BLaER1 (cell line): ENCODE data around the gene EGFL7.

Experiments used
- H3K27ac ChIP-seq: shearing (Covaris generic); formaldehyde crosslinking; 2 replicates; pipeline ENCODE4 v1.8.1; 2022
- H3K27me3 ChIP-seq: shearing (Covaris generic); formaldehyde crosslinking; 2 replicates; pipeline ENCODE4 v1.8.1; 2022
- H3K36me3 ChIP-seq: shearing (Covaris generic); formaldehyde crosslinking; 2 replicates; pipeline ENCODE4 v1.8.1; 2022
- H3K4me1 ChIP-seq: shearing (Covaris generic); formaldehyde crosslinking; 2 replicates; pipeline ENCODE4 v1.8.1; 2022
- H3K4me2 ChIP-seq: shearing (Covaris generic); formaldehyde crosslinking; 2 replicates; pipeline ENCODE4 v1.8.1; 2022
- H3K4me3 ChIP-seq: shearing (Covaris generic); formaldehyde crosslinking; 2 replicates; pipeline ENCODE4 v1.8.1; 2022
- H3K9ac ChIP-seq: shearing (Covaris generic); formaldehyde crosslinking; 2 replicates; pipeline ENCODE4 v1.8.1; 2022
- H3K9me3 ChIP-seq: shearing (Covaris generic); formaldehyde crosslinking; 2 replicates; pipeline ENCODE4 v1.8.1; 2022
- H4K20me1 ChIP-seq: shearing (Covaris generic); formaldehyde crosslinking; 2 replicates; pipeline ENCODE4 v1.8.1; 2022
- Cebpa-rat ChIP-seq: shearing (Covaris generic); IDR thresholded peaks from 2 replicates; pipeline ENCODE4 v1.8.1; 2022

EGFL7 gene

GRCh38 chr9:136623016-136623841 lies 39.5 kb upstream of the EGFL7 start:
- Histone ChIP-seq H3K27ac (peak overlapping the region; percentile 79), H3K4me3 (no peak overlapping the region; the same call in 1 of the 2 replicates), H3K9me3 (no peaks in the 10 kb centered on the region), H3K4me2 (peak overlapping the region; percentile 91), H4K20me1 (peaks cover 10% of the 10 kb centered on the region; the same call in 1 of the 2 replicates), H3K9ac (peak overlapping the region; percentile 67), H3K27me3 (peaks cover 12% of the 10 kb centered on the region; the same call in 1 of the 2 replicates), H3K36me3 (no peaks in the 10 kb centered on the region), H3K4me1 (peaks cover 99% of the 10 kb centered on the region)
- TF ChIP-seq Cebpa-rat, result no peak

- Histone ChIP-seq H3K4me2 (peak overlapping the region; percentile 91), H3K36me3 (no peaks in the 10 kb centered on the region), H3K9me3 (no peaks in the 10 kb centered on the region), H3K4me3 (no peak overlapping the region; the same call in 1 of the 2 replicates), H3K9ac (peak overlapping the region; percentile 67; the same call in 1 of the 2 replicates), H4K20me1 (peaks cover 10% of the 10 kb centered on the region; the same call in 1 of the 2 replicates), H3K27me3 (peaks cover 12% of the 10 kb centered on the region; the same call in 1 of the 2 replicates), H3K4me1 (peaks cover 99% of the 10 kb centered on the region), H3K27ac (peak overlapping the region; percentile 79)
- TF ChIP-seq Cebpa-rat, result peak; percentile 72
These were observed 38.9 kb upstream of the EGFL7 start for GRCh38 chr9:136623842-136624183.

- Histone ChIP-seq H3K4me2 (peak overlapping the region; percentile 91), H3K27ac (peak overlapping the region; percentile 79), H3K27me3 (peaks cover 12% of the 10 kb centered on the region; the same call in 1 of the 2 replicates), H3K4me3 (peak overlapping the region; percentile 3; the same call in 1 of the 2 replicates), H3K4me1 (peaks cover 99% of the 10 kb centered on the region), H4K20me1 (peaks cover 13% of the 10 kb centered on the region; the same call in 1 of the 2 replicates), H3K9ac (peak overlapping the region; percentile 67; the same call in 1 of the 2 replicates), H3K9me3 (no peaks in the 10 kb centered on the region), H3K36me3 (no peaks in the 10 kb centered on the region)
- no peak; the same call in 1 of the 2 replicates for TF ChIP-seq Cebpa-rat
These were observed 38.3 kb upstream of the EGFL7 start for GRCh38 chr9:136624184-136624951.

GRCh38 chr9:136625101-136626065 lies 37.3 kb upstream of the EGFL7 start:
- Histone ChIP-seq H3K27me3 (peaks cover 12% of the 10 kb centered on the region; the same call in 1 of the 2 replicates), H3K4me3 (0 out of 2 replicates have a peak overlapping the region, but pooled peaks have one; percentile 6), H3K4me1 (peaks cover 99% of the 10 kb centered on the region), H3K27ac (peak overlapping the region; percentile 79), H3K36me3 (no peaks in the 10 kb centered on the region), H3K9ac (peak overlapping the region; percentile 67; the same call in 1 of the 2 replicates), H3K9me3 (no peaks in the 10 kb centered on the region), H3K4me2 (peak overlapping the region; percentile 91), H4K20me1 (peaks cover 23% of the 10 kb centered on the region; the same call in 1 of the 2 replicates)
- TF ChIP-seq Cebpa-rat, result no peak

- Histone ChIP-seq H3K36me3 (no peaks in the 10 kb centered on the region), H4K20me1 (0 out of 2 replicates have a peak, but pooled peaks cover 23% of the 10 kb centered on the region), H3K4me2 (peak overlapping the region; percentile 91), H3K4me3 (no peak overlapping the region), H3K27me3 (peaks cover 4% of the 10 kb centered on the region; the same call in 1 of the 2 replicates), H3K9ac (no peak overlapping the region), H3K4me1 (peaks cover 99% of the 10 kb centered on the region), H3K27ac (peak overlapping the region; percentile 79; the same call in 1 of the 2 replicates), H3K9me3 (no peaks in the 10 kb centered on the region)
- TF ChIP-seq Cebpa-rat, result no peak
These were observed 36.5 kb upstream of the EGFL7 start for GRCh38 chr9:136626066-136626725.

- Histone ChIP-seq H3K36me3 (no peaks in the 10 kb centered on the region), H3K9me3 (no peaks in the 10 kb centered on the region), H3K27me3 (no peaks in the 10 kb centered on the region), H4K20me1 (0 out of 2 replicates have a peak, but pooled peaks cover 23% of the 10 kb centered on the region), H3K4me3 (no peak overlapping the region), H3K27ac (peak overlapping the region; percentile 68), H3K4me2 (peak overlapping the region; percentile 82), H3K9ac (peak overlapping the region; percentile 57), H3K4me1 (peaks cover 99% of the 10 kb centered on the region)
- no peak for TF ChIP-seq Cebpa-rat
These were observed 35.7 kb upstream of the EGFL7 start for GRCh38 chr9:136626740-136627642.

- H3K36me3 ChIP-seq, result no peaks in the 10 kb centered on the region
- 0 out of 2 replicates have a peak overlapping the region, but pooled peaks have one; percentile 3 for H3K4me3 ChIP-seq
- H3K4me1 ChIP-seq, result peaks cover 92% of the 10 kb centered on the region
- no peak for TF ChIP-seq Cebpa-rat
- H3K9ac ChIP-seq, result peak overlapping the region; percentile 57
- peak overlapping the region; percentile 82 for H3K4me2 ChIP-seq
- H3K27ac ChIP-seq, result peak overlapping the region; percentile 68
- H4K20me1 ChIP-seq, result 0 out of 2 replicates have a peak, but pooled peaks cover 23% of the 10 kb centered on the region
- no peaks in the 10 kb centered on the region for H3K27me3 ChIP-seq
- H3K9me3 ChIP-seq, result no peaks in the 10 kb centered on the region
These were observed 35.0 kb upstream of the EGFL7 start for GRCh38 chr9:136627703-136628102.
